SU-DHL-6 (cell line): ENCODE data around the gene LRP3.

ENCODE experiments used
- EZH2phosphoT487 ChIP-seq: fragments of 200-600 bp; sonication (generic), shearing (Covaris generic); conservative IDR thresholded peaks from 2 replicates; pipeline ENCODE4 v1.6.1; 2018; ENCODE audit warnings: mild to moderate bottlenecking, antibody characterized with exemption, low read length, moderate library complexity, mixed read lengths
- TF ChIP-seq, protein P1 (sequence below): fragments of 200-600 bp; sonication (generic); IDR thresholded peaks from one replicate; pipeline ENCODE4 v1.5.1; 2017; ENCODE audit warnings: antibody characterized with exemption, mild to moderate bottlenecking, low read length, moderate library complexity; ENCODE audit not compliant: insufficient read depth, poor library complexity, severe bottlenecking

GRCh38 chr19:33158365-33158764 lies 35.8 kb upstream of the LRP3 start:
- TF ChIP-seq, protein P1, sequence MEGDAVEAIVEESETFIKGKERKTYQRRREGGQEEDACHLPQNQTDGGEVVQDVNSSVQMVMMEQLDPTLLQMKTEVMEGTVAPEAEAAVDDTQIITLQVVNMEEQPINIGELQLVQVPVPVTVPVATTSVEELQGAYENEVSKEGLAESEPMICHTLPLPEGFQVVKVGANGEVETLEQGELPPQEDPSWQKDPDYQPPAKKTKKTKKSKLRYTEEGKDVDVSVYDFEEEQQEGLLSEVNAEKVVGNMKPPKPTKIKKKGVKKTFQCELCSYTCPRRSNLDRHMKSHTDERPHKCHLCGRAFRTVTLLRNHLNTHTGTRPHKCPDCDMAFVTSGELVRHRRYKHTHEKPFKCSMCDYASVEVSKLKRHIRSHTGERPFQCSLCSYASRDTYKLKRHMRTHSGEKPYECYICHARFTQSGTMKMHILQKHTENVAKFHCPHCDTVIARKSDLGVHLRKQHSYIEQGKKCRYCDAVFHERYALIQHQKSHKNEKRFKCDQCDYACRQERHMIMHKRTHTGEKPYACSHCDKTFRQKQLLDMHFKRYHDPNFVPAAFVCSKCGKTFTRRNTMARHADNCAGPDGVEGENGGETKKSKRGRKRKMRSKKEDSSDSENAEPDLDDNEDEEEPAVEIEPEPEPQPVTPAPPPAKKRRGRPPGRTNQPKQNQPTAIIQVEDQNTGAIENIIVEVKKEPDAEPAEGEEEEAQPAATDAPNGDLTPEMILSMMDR = no peak
- TF ChIP-seq EZH2phosphoT487 = no peak
